GM18907 (cell line): Measurements from ENCODE around the gene SIX1.

ENCODE experiments used
- ATAC-seq: cut with Tn5 transposase; IDR thresholded peaks from one replicate; pipeline ENCODE4 v1.9.1; 2021; ENCODE audit warnings: mild to moderate bottlenecking, moderate library complexity; ENCODE audit not compliant: unreplicated experiment

SIX1 gene

DNA sequence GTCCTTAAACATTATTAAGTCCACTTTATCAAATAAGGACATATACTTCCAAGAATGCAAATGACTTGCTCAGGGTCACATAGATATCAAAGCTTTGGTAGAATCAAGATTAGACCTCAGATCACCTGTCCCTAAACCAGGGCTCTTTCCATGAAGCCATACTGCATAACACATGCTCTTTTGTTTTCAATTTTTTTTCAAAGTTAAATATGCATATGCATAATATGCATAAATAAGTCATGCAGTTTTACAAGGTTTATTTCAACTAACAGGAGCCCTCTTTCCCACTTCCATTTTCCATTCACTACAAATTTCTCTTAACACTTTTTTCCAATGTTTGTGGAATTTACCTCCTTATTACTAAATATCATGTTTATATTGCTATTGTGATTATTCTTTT is 53.1 kb downstream of the SIX1 start:
- ATAC-seq, result no peak

DNA sequence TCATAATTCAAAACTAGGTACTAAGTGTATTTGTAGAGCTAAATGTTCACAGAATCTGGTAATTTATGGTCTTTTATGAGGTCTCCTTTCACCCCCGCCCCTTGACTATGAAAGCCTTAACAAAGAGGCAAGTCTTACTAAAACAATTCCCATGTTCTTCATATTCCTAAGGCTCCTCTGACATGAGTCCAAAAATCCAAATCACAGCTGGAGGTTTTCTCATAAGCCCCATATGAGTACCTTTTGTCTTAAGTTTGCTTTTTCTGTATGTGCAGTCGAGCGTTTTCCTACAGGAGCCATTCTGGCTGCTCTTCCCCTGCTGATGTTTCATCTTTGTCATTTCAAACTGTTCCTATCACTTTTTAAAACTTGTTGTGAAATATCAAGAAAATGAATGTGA is 55.2 kb downstream of the SIX1 start:
- ATAC-seq, result no peak
